COLO829 (cell line): ENCODE data around the gene DLL4.

Source experiments
- DNase-seq: peaks from one replicate; pipeline ENCODE4 v3.0.0; 2012; ENCODE audit warnings: low spot score

DLL4 gene

GRCh38 chr15:40906091-40906990, 22.8 kb upstream of the DLL4 start:
- DNase-seq = peak; percentile 23

GRCh38 chr15:40906991-40907802, 21.9 kb upstream of the DLL4 start:
- DNase-seq = no peak

GRCh38 chr15:40908095-40908494, 21.0 kb upstream of the DLL4 start:
- DNase-seq = no peak

- no peak for DNase-seq
Observed at GRCh38 chr15:40909662-40910630, 19.2 kb upstream of the DLL4 start.

- DNase-seq = no peak
Observed at GRCh38 chr15:40911141-40911540, 18.0 kb upstream of the DLL4 start.

GRCh38 chr15:40911693-40912092, 17.4 kb upstream of the DLL4 start:
- no peak for DNase-seq

GRCh38 chr15:40912478-40912877, 16.7 kb upstream of the DLL4 start:
- no peak for DNase-seq

- no peak for DNase-seq
Observed at GRCh38 chr15:40914013-40914412, 15.1 kb upstream of the DLL4 start.

- no peak for DNase-seq
Observed at GRCh38 chr15:40914486-40914885, 14.7 kb upstream of the DLL4 start.

- no peak for DNase-seq
Observed at GRCh38 chr15:40915116-40915661, 14.0 kb upstream of the DLL4 start.

- DNase-seq = no peak
Observed at GRCh38 chr15:40915679-40916078, 13.5 kb upstream of the DLL4 start.

GRCh38 chr15:40917585-40917984, 11.6 kb upstream of the DLL4 start:
- DNase-seq = no peak

GRCh38 chr15:40918146-40918798, 10.9 kb upstream of the DLL4 start:
- no peak for DNase-seq

GRCh38 chr15:40918799-40919392, 10.2 kb upstream of the DLL4 start:
- DNase-seq = no peak

GRCh38 chr15:40921949-40922607, 7.1 kb upstream of the DLL4 start:
- DNase-seq = no peak

GRCh38 chr15:40922608-40923005, 6.5 kb upstream of the DLL4 start:
- no peak for DNase-seq

GRCh38 chr15:40923551-40923950, 5.6 kb upstream of the DLL4 start:
- no peak for DNase-seq

- DNase-seq = no peak
Observed at GRCh38 chr15:40925495-40925862, 3.7 kb upstream of the DLL4 start.

- DNase-seq = no peak
Observed at GRCh38 chr15:40925863-40926658, 3.1 kb upstream of the DLL4 start.
